ENCODE data around the gene ARIH2.

- TF ChIP-seq EZH2 (optimal IDR thresholded peaks at IDR 0.05; ENCODE audit: low read depth, low read length): no peak
- no peak for TF ChIP-seq CTCF (IDR thresholded peaks at IDR 0.05; ENCODE audit: low read length)
These were observed 86.7 kb downstream of the ARIH2 start for GRCh38 chr3:49005303-49005680.
